ENCODE results near the gene NDFIP1. TPM values are rescaled to one million over a fixed set of nuclear protein-coding genes. Genes with fewer than 3 reads are reported as not detected.

NDFIP1 gene
- total and polyA plus RNA-seq, 9 donors: 46.8 to 77.2 (median 63.8) TPM

DNA sequence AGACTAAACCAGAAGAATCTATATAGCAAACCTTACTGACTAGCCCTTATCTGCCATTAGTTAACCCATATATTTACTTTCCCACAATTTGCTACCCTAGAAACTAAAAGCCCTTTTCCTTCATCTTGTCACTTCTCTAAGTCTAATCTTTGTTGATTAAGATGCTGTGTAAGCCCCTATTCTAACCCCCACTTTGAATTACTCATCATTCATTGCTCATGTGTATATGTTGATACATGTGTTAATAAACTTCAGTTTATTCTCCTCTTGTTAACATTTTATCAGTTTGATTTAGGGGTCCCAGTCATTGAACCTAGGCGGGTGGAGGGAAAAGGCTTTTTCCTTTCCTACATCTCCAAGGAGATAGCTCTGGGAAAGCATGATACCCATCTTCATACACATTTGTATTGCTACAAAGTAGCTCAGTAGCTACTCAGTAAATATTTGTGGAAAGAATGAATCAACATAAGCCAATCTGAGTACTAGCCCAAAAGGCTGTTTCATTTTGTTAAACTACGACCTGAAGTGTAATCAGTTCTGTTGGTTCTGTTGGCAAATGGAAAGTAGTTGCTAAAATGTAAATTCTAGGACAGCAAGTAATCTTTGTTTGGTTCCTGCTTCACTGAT is 35.1 kb upstream of the NDFIP1 start:
- no peaks in the 10 kb centered on the region for H3K4me1 ChIP-seq (ENCODE audit: control insufficient read depth, insufficient read depth, low read length)
- no peak overlapping the region for H3K4me3 ChIP-seq (ENCODE audit: low read length)
- no peak for DNase-seq
- 89% methylated on average over 1 of the region's 2 CpGs for WGBS (ENCODE audit: insufficient coverage)
- H3K27me3 ChIP-seq (ENCODE audit: control insufficient read depth, insufficient read depth, low read length): no peaks in the 10 kb centered on the region
- H3K36me3 ChIP-seq (ENCODE audit: control insufficient read depth, insufficient read depth, low read length): no peaks in the 10 kb centered on the region
- H3K27ac ChIP-seq (ENCODE audit: low read length): no peak overlapping the region
- H3K9me3 ChIP-seq (replicated peaks; ENCODE audit: control insufficient read depth, low read depth, low read length): no peaks in the 10 kb centered on the region

- Histone ChIP-seq H3K36me3 (ENCODE audit: control insufficient read depth, insufficient read depth, low read length) (no peaks in the 10 kb centered on the region), H3K4me3 (ENCODE audit: low read length) (no peak overlapping the region), H3K4me1 (ENCODE audit: control insufficient read depth, insufficient read depth, low read length) (no peaks in the 10 kb centered on the region), H3K27ac (ENCODE audit: low read length) (no peak overlapping the region), H3K9me3 (replicated peaks; ENCODE audit: control insufficient read depth, low read depth, low read length) (no peaks in the 10 kb centered on the region), H3K27me3 (ENCODE audit: control insufficient read depth, insufficient read depth, low read length) (no peaks in the 10 kb centered on the region)
- WGBS (ENCODE audit: insufficient coverage): no CpG with 5 or more reads among the region's 2 CpGs
- no peak for DNase-seq
These were observed 34.6 kb upstream of the NDFIP1 start for GRCh38 chr5:142074006-142074405.

- peak; percentile 49 for DNase-seq
- Histone ChIP-seq H3K4me1 (ENCODE audit: control insufficient read depth, insufficient read depth, low read length) (no peaks in the 10 kb centered on the region), H3K27ac (ENCODE audit: low read length) (no peak overlapping the region), H3K9me3 (replicated peaks; ENCODE audit: control insufficient read depth, low read depth, low read length) (no peaks in the 10 kb centered on the region), H3K4me3 (ENCODE audit: low read length) (no peak overlapping the region), H3K36me3 (ENCODE audit: control insufficient read depth, insufficient read depth, low read length) (no peaks in the 10 kb centered on the region), H3K27me3 (ENCODE audit: control insufficient read depth, insufficient read depth, low read length) (no peaks in the 10 kb centered on the region)
- 36% methylated on average over 3 of the region's 3 CpGs for WGBS (ENCODE audit: insufficient coverage)
These were observed 30.4 kb upstream of the NDFIP1 start for GRCh38 chr5:142078221-142078620.

GRCh38 chr5:142078706-142079105 is 29.9 kb upstream of the NDFIP1 start:
- no peak for DNase-seq
- Histone ChIP-seq H3K4me1 (ENCODE audit: control insufficient read depth, insufficient read depth, low read length) (no peaks in the 10 kb centered on the region), H3K27ac (ENCODE audit: low read length) (no peak overlapping the region), H3K27me3 (ENCODE audit: control insufficient read depth, insufficient read depth, low read length) (no peaks in the 10 kb centered on the region), H3K4me3 (ENCODE audit: low read length) (no peak overlapping the region), H3K36me3 (ENCODE audit: control insufficient read depth, insufficient read depth, low read length) (no peaks in the 10 kb centered on the region), H3K9me3 (replicated peaks; ENCODE audit: control insufficient read depth, low read depth, low read length) (no peaks in the 10 kb centered on the region)
- no CpG with 5 or more reads among the region's 1 CpG for WGBS (ENCODE audit: insufficient coverage)

DNA sequence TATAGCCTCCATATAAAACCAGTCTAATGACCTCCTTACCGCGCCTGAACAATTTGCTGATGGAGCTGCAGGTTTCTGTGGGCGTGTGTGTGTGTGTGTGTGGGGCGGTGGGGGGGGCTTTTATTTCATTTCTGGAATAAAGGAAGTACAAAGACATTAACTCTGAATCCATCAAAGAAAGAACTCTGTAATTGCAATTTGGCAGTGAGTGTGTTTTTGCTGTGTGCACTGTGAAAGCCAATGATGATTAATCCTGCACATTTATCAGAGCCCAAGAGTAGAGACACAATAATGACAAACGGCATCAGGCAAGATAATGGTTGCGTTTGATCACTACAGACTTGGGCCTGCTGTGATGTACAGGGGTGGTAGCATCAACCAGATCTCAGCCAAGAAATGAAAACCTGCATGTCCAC is 29.3 kb upstream of the NDFIP1 start:
- no peaks in the 10 kb centered on the region for H3K27me3 ChIP-seq (ENCODE audit: control insufficient read depth, insufficient read depth, low read length)
- no peaks in the 10 kb centered on the region for H3K9me3 ChIP-seq (replicated peaks; ENCODE audit: control insufficient read depth, low read depth, low read length)
- H3K4me1 ChIP-seq (ENCODE audit: control insufficient read depth, insufficient read depth, low read length): no peaks in the 10 kb centered on the region
- H3K4me3 ChIP-seq (ENCODE audit: low read length): no peak overlapping the region
- no peak for DNase-seq
- H3K36me3 ChIP-seq (ENCODE audit: control insufficient read depth, insufficient read depth, low read length): no peaks in the 10 kb centered on the region
- WGBS (ENCODE audit: insufficient coverage): 27% methylated on average over 2 of the region's 6 CpGs
- no peak overlapping the region for H3K27ac ChIP-seq (ENCODE audit: low read length)

DNA sequence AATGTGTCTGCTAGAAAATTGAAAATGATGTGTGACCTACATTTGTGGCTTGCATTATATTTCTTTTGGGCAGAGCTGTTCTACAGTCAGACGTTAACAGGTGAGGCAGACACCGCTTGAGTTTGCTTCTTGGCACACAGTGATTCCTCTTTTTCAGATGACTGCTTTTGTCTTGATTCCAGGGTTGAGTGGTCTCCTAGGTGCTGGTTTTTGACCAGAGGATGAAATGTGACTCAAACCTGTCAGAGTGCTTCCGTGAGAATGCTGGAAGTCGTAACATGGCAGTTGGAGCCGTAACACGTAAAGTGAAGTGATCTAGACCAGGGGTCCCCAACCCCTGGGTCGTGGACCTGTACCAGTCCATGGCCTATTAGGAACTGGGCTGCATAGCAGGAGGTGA is 28.3 kb upstream of the NDFIP1 start:
- DNase-seq: no peak
- Histone ChIP-seq H3K27me3 (ENCODE audit: control insufficient read depth, insufficient read depth, low read length) (no peaks in the 10 kb centered on the region), H3K4me3 (ENCODE audit: low read length) (no peak overlapping the region), H3K36me3 (ENCODE audit: control insufficient read depth, insufficient read depth, low read length) (no peaks in the 10 kb centered on the region), H3K4me1 (ENCODE audit: control insufficient read depth, insufficient read depth, low read length) (no peaks in the 10 kb centered on the region), H3K9me3 (replicated peaks; ENCODE audit: control insufficient read depth, low read depth, low read length) (no peaks in the 10 kb centered on the region), H3K27ac (ENCODE audit: low read length) (no peak overlapping the region)
- 69% methylated on average over 6 of the region's 7 CpGs for WGBS (ENCODE audit: insufficient coverage)

DNA sequence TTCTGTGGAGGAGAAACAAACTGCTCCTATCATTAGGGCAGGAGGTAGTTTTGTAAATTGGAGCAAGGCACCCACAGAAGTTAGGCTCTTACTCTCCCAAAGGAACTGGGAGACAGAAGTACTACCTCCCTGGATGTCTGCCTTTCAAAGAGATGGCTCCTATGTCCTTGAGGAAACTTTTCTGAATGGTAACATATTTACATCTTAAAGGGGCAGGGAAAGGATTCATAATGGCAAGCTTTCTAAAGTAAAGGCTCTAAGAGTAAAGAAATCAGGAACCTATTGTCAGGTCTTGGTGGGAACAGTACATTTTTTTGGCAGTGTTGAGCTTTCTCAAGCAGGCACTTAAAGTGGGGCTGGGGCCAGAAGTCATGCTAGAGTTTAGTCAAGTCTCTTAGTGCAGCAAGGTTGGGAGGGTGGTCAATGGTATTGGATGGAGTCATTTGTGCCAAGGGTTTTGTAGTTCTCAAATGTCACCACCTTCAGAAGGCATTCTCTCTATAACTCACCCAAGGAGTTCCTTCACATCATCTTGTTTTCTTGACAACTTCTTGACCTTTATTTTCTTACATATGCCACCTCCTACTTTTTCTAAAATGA is 26.3 kb upstream of the NDFIP1 start:
- Histone ChIP-seq H3K4me1 (ENCODE audit: control insufficient read depth, insufficient read depth, low read length) (no peaks in the 10 kb centered on the region), H3K27me3 (ENCODE audit: control insufficient read depth, insufficient read depth, low read length) (no peaks in the 10 kb centered on the region), H3K36me3 (ENCODE audit: control insufficient read depth, insufficient read depth, low read length) (no peaks in the 10 kb centered on the region), H3K27ac (ENCODE audit: low read length) (no peak overlapping the region), H3K9me3 (replicated peaks; ENCODE audit: control insufficient read depth, low read depth, low read length) (no peaks in the 10 kb centered on the region), H3K4me3 (ENCODE audit: low read length) (no peak overlapping the region)
- no peak for DNase-seq

DNA sequence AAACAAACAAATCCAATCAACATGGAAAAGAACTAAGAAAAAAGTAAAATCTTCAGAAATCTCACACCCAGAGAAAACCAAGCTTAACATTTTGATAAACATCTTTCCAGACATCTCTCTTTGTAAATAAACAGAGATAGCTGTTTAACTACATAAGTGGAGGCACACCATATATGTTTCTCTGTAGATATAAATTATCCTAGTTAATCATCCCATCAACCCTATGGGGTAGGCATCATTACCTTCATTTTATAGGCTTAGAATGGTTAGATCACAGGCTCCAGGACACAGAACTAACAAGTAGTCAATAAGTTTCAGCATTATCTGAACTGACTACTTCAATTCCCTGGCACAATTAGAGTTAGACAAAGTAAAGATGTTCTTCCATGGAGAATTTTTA is 22.4 kb upstream of the NDFIP1 start:
- Histone ChIP-seq H3K27ac (ENCODE audit: low read length) (no peak overlapping the region), H3K36me3 (ENCODE audit: control insufficient read depth, insufficient read depth, low read length) (no peaks in the 10 kb centered on the region), H3K4me1 (ENCODE audit: control insufficient read depth, insufficient read depth, low read length) (peaks cover 6% of the 10 kb centered on the region), H3K27me3 (ENCODE audit: control insufficient read depth, insufficient read depth, low read length) (no peaks in the 10 kb centered on the region), H3K4me3 (ENCODE audit: low read length) (no peak overlapping the region), H3K9me3 (replicated peaks; ENCODE audit: control insufficient read depth, low read depth, low read length) (no peaks in the 10 kb centered on the region)
- no peak for DNase-seq

- no peak overlapping the region for H3K4me3 ChIP-seq (ENCODE audit: low read length)
- WGBS (ENCODE audit: insufficient coverage): no CpG with 5 or more reads among the region's 2 CpGs
- no peaks in the 10 kb centered on the region for H3K36me3 ChIP-seq (ENCODE audit: control insufficient read depth, insufficient read depth, low read length)
- peaks cover 6% of the 10 kb centered on the region for H3K4me1 ChIP-seq (ENCODE audit: control insufficient read depth, insufficient read depth, low read length)
- no peaks in the 10 kb centered on the region for H3K9me3 ChIP-seq (replicated peaks; ENCODE audit: control insufficient read depth, low read depth, low read length)
- no peaks in the 10 kb centered on the region for H3K27me3 ChIP-seq (ENCODE audit: control insufficient read depth, insufficient read depth, low read length)
- no peak overlapping the region for H3K27ac ChIP-seq (ENCODE audit: low read length)
- DNase-seq: no peak
These were observed 21.9 kb upstream of the NDFIP1 start for GRCh38 chr5:142086679-142087078.

DNA sequence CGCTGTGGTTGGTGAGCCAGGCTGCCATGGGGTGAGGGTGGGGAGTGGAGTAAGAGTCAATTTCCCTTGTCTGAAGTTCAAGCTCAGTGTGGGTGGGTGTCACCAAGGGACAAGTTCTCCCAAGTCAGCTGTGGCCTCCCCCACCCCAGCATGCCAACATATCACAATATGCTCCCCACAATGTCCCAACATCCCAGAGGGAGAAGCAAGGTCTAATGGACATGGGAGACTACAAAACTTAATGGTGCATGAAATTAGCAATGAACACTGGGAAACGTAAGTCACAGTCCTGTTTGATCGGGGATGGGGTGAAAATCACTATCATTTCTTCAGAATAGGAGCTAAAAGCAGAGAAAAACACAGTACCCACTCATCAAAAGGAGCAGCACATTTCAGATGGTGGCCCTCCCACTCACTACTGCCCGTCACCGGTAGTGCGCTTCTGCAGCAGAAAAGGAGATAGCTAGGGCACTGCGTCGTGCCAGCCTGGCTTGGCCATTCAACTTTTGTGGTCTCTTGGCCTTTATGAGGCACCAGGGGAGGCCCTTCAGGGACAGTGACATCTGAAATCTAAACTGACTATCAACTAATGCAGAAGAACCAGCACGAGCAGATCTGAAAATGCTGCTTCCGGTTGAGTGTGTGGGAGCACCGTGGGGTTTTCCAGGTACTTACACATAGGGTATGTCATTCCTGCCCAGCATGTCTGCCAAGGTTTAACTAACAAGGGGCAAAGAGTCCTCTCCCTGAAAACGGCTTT is 20.5 kb upstream of the NDFIP1 start:
- Histone ChIP-seq H3K4me3 (ENCODE audit: low read length) (no peak overlapping the region), H3K36me3 (ENCODE audit: control insufficient read depth, insufficient read depth, low read length) (no peaks in the 10 kb centered on the region), H3K4me1 (ENCODE audit: control insufficient read depth, insufficient read depth, low read length) (peaks cover 6% of the 10 kb centered on the region), H3K9me3 (replicated peaks; ENCODE audit: control insufficient read depth, low read depth, low read length) (no peaks in the 10 kb centered on the region), H3K27me3 (ENCODE audit: control insufficient read depth, insufficient read depth, low read length) (no peaks in the 10 kb centered on the region), H3K27ac (ENCODE audit: low read length) (no peak overlapping the region)
- no peak for DNase-seq
- 90% methylated on average over 8 of the region's 12 CpGs for WGBS (ENCODE audit: insufficient coverage)
